NCI-H1930 (cell line): ENCODE results near the gene TMEM120B.

Experiments
- DNase-seq, 2 experiments: peaks; one replicate each; lab custom pipeline; 2025; lab: John Stamatoyannopoulos, UW

TMEM120B gene

GRCh38 chr12:121819212-121819949, 106.8 kb downstream of the TMEM120B start:
- DNase-seq, result no peak

- DNase-seq, result no peak
These were observed 107.5 kb downstream of the TMEM120B start for GRCh38 chr12:121820056-121820455.

- no peak for DNase-seq
These were observed 110.0 kb downstream of the TMEM120B start for GRCh38 chr12:121822393-121823100.

- DNase-seq, result no peak
These were observed 110.7 kb downstream of the TMEM120B start for GRCh38 chr12:121823101-121823726.

- no peak for DNase-seq
These were observed 111.2 kb downstream of the TMEM120B start for GRCh38 chr12:121823727-121824115.

- DNase-seq, result no peak
These were observed 112.5 kb downstream of the TMEM120B start for GRCh38 chr12:121825041-121825523.

GRCh38 chr12:121826318-121827150, 114.0 kb downstream of the TMEM120B start:
- no peak for DNase-seq

- no peak for DNase-seq
These were observed 115.0 kb downstream of the TMEM120B start for GRCh38 chr12:121827351-121828099.

- DNase-seq, result no peak
These were observed 115.8 kb downstream of the TMEM120B start for GRCh38 chr12:121828306-121828705.

- DNase-seq, result no peak
These were observed 116.3 kb downstream of the TMEM120B start for GRCh38 chr12:121828826-121829225.

GRCh38 chr12:121829250-121829918, 116.8 kb downstream of the TMEM120B start:
- DNase-seq, result no peak

- no peak for DNase-seq
These were observed 117.6 kb downstream of the TMEM120B start for GRCh38 chr12:121830134-121830533.

- DNase-seq, result no peak
These were observed 118.2 kb downstream of the TMEM120B start for GRCh38 chr12:121830588-121831265.
